NCI-H2107 treated with DMSO at 0.1 percent for 48 hours (cell line): ENCODE measurements around the gene AHDC1.

Source experiments
- DNase-seq: peaks from one replicate; lab custom pipeline; 2025; ENCODE audit not compliant: unreplicated experiment; lab: John Stamatoyannopoulos, UW

The AHDC1 gene

DNA sequence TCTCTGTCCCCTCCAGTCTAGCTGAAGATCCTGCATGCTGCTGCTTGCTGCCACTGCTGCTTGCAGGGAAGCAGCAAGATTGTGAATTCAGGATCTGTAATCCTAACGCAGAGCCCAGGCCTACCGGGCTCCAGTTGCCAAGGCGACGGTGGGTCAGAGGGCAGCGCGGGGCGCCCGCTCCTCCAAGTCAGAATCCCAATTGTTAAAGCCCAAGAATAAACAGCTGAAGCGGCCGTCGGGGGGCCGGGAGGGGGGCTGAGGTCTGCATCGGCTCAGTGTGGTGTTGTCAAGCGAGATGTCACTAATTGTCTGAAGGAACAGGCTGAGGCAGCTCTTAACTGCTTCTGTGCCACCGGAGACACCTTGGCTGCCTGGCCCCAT, 36.8 kb downstream of the AHDC1 start:
- no peak for DNase-seq

DNA sequence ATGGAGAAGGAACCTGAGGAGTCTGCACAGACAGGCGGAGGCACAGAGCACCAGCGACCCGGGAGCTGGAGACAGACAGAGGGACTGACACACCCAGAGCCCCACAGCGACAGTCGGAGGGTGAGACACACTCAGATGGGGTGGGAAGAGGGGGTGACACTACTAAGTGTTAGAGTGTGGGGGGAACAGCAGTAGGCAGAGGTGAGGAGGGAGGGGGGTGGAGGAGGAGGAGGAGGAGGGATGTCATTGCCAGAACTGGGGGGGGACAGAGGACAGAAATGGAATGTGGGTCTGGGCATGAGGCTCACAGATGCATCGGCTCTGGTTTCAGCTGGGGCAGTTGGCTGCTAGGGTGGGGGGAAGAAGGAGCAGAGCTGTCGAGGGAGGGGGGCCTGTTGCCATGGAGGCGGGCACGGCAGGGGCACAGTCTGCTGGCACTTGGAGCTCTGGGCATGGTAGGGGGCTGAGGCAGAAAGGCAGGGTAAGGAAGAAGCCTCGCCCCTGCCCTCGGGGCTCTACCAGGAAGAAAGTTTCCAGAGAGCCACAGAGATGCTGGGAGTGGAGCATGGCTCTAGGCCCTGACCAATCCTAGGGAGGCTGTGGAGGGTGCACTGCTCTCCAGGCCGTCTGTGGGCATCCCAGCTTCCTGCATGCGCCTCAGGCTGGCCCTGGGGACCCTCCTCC, 37.3 kb downstream of the AHDC1 start:
- DNase-seq: no peak

DNA sequence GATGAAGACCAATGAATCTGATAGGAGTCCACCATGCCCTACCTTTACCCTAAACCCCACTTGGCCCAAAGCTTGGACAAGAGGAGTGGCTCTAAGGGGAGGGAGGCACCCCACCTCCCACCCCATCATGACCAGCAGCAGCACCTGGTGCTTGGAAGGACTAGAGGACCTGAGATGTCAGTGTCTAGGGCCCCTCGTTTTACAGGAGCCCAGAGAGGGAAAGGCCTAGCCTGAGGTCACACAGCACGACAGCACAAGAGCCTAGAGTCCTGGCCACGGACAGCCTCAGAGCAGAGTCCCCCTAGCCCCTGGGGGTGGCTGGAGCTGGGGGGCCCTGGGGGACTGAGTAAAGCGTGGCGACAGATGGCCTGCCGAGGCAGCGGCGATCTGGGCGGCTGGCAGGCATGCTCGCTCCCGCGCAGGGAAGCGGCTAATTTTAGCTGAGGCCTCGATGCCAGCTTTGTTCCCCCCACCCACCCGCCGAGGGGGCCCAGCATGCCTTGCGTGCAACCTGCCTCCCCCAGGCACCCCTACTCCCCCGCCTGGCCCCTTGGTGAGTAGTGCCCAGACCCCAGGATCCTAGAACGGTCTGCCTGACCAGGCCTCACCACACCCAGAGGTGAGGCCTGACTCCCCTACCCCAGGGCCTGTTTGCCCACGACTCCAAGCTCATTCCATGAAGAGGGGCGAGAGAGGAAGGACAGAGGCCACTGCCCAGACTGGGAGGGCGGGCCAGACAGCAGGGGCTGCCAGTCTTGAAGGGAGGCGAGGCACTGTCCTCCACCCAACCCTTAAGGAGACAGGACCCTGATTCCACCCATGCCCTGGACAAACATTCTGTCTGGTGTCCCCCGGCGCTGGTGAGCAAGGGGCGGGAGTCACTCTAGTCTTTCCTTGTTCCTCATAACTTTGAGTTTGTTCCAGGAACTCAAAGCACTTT, 39.0 kb downstream of the AHDC1 start:
- no peak for DNase-seq

DNA sequence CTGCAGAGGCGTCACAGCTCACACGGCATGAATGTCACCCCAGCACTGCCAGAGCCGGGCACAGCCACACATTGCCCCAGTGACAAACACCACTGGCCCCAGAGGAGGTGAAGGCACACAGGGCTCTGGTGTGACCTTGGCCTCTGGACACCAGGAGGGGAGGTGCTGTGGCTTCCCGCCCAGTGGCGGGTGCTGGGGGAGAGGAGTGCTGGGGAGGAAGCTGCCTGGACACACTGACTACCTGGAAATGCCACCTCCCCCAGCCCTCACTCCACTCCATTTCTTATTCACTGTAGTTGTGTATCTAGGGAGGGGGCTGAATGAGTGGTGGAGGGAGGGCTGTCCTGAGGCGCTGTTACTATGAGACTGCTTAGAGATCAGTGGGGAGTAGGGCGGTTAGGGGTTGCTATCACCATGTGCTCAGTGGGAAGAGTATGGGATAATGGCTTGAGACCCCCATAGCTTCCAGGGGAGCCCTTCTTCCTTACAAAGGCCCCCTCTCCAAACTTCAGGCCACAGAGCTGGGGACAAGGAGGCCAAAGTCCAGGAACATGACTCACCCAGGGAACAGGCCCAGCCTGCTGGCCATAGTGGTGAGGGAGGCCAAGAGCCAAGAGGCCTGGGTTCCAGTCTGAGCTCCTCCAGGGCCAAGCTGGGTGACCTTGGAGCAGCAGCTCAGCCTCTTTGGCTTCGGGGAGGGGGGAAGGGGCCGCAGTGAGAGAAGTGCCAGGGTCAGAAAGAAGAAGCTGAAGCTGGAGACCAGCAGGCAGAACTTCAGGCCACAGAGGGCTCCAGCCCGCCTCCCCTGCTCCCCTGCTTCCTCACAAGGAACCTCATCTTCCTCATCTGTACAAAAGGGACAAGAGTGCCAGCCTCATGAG, 40.1 kb downstream of the AHDC1 start:
- no peak for DNase-seq

DNA sequence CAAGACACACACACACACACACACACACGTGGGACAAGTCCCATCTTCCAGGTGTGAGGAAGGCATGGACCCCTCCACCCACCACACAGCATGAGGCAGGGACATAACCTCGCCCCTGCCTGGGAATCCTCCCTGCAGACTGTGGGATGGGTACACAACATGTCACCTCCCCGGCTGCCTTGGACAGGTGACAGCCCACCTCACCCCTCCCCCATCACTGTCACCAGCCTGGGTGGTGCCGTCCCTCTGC, 40.7 kb downstream of the AHDC1 start:
- no peak for DNase-seq

DNA sequence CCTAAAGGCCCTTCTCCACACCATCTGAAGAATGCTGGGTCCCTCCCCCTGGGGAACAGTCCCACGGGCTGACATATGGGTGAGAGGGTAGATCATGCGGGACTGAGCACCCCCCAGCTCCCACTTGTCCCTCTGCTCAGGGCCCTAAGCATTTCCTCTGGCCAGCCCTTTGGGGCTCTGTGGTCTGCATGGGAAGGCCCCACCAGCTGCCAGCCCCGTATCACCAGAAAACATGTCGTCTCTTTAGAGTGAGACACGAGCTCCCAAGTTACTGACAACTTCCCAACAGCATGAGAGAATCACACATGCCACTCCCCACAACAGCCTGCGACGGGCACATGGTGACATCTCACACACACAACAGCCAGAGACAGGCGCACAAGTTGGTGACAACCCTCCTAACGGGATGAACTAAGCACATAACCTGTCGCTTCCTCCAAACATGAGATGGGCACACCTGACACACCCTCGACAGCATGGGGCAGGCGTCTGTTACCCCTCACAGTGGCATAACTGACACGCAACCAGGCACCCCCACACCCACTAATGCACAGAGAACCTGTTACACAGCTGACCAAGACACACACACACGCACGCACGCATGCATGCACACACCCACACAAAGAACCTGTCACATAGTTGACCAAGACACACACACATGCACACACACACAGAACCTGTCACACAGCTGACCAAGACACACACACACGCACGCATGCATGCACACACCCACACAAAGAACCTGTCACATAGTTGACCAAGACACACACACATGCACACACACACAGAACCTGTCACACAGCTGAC, 41.2 kb downstream of the AHDC1 start:
- DNase-seq: no peak

DNA sequence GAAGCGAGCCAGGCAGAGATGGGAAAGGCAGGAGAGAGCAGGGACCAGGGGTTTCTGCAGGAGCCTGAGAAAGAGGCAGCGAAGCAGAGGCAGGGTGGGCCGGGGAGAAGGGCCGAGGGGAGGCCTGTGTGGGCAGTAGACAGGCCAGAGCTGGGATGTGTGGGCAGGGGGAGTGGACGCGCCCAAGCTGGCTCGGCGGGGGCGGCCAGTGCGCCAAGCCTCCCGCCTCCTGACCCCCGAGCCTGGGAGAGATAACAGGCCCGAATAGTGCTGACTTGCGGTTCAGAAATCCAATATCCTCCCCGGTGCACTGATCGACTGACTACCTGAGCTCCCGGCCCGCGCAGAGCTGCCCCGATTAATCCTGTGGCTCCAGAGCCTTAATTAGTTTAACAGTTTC, 41.9 kb downstream of the AHDC1 start:
- DNase-seq: no peak

DNA sequence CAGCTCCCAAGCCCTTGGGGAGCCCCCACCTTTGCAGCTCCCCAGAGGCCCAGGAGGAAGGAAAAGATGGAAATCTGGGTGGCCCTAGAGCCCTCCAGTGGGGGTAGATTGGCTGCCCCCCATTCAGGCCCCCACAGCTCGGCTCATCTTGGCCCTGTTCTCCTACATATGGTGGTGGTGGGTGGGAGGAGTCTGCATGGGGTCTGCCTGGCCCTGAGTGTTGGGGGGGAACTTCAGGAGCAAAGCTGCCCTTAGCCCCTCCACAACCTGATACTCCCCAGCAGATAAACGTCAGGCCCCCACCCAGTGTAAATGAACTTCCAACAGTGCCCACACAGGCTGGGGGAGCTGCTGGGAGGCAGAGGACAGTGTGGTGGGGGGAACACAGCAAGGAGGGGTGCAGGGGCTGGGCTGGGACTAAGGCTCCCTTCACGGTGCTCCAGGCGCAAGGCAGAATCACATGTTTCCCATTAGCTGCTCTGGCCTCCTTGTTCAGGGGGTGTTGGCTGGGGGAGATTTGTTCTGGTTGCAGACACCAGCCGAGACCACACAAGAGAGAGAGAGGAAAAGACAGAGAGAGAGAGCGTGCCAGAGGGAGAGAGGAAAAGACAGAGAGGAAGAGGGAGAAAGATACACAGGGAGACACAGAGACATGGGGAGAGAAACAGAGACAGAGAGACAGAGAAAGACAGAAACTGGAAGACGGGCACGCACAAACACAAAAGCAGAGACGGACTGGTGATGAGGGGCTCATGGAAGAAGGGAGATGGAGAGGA, 42.6 kb downstream of the AHDC1 start:
- no peak for DNase-seq

DNA sequence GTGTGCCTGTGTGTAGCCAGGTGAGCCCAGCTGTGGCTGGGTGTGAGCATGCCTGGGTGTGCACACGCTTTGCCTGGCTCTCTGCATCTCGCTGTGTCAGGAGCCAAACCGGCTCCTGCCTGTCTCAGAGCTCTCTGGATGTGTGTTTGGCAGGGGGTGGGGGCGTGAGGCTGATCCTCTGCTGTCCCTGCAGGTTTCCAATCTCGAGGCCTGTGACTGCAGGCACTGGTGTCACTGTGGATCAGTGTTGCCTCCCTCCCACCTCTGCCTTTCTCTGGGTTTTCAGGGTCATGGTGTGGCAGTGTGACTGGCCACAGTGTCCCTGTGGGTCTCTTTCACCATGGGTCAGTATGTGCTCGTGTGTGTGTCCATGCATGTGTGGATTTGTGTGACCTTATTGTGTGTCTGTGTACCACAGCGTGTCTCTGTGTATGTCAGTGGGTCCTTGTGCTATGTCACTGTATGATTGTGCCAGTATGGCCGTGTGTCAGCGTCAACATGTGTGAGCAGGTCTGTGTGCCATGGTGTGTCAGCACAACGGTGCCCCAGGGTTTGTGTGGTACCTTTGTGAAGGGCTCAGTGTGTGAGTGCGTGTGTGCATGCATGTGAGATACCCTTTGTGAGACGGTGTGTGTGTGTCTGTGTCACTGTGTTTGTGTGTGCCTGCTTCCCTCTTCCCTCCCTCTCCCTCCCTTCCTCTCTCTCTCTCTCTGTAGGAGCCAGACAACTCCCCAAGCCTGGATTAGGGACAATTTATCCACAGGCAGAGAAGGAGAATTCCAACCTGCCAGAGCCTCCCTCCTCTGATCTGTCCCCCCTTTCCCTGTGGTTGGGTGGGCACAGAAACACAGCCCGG, 43.4 kb downstream of the AHDC1 start:
- no peak for DNase-seq

DNA sequence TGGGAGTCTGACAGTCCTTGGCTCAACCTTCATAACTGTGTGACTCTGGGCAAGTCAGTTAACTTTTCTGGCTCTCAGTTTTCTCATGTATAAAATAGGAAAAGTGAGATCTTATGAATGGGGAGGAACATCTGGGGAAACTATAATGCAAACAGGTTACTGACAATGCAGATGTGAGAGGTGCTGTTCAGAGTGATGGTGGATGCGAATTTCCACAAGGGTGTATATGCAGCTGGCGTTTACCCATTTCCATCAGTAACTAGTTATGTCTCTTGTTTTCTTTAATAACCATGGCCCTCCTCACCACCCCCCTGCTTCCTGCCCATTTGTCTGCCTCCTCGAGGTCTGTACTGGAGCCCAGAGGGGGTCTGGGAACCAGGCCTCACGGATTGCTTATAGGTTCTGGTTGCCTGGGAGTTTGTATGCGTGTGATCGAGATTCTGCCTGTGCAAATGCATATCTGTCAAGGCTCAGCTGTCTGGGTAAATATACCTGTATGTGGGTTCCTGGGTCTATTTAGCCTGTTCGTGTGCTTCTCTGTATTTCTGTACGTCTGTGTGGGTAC, 44.4 kb downstream of the AHDC1 start:
- DNase-seq: no peak

DNA sequence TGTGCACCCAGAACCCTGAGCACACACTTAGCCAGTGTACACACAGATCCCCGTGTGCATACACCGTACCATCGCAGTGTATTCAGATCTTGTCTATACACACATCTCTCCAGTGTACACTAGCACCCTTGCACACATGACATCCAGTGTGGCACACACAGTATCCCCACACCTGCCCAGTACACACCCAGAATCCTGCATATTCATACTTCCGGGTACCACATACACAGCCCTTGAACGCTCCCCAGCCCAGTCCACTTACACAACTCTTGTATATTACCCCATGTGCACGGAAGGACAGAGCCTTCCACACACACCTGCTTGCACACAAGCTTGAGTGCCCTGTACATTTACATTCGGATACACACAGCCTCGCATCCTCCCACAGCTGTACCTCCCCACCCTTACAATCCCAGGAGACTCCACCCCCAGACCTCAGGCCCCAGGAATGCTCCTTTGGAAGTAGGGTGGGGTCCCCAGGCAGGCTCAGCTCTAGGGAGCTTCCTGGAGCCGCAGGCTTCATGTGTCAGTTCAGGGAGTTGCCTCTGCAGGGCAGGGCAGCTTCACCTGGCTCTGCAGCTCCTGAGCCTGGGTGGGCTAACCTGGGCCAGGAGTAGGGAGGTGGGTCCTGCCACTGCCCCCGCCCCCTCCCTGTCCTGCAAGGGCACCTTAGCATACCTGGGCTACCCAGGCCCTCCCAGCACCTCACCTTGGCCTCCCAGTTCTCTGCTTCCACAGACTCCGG, 46.2 kb downstream of the AHDC1 start:
- no peak for DNase-seq

DNA sequence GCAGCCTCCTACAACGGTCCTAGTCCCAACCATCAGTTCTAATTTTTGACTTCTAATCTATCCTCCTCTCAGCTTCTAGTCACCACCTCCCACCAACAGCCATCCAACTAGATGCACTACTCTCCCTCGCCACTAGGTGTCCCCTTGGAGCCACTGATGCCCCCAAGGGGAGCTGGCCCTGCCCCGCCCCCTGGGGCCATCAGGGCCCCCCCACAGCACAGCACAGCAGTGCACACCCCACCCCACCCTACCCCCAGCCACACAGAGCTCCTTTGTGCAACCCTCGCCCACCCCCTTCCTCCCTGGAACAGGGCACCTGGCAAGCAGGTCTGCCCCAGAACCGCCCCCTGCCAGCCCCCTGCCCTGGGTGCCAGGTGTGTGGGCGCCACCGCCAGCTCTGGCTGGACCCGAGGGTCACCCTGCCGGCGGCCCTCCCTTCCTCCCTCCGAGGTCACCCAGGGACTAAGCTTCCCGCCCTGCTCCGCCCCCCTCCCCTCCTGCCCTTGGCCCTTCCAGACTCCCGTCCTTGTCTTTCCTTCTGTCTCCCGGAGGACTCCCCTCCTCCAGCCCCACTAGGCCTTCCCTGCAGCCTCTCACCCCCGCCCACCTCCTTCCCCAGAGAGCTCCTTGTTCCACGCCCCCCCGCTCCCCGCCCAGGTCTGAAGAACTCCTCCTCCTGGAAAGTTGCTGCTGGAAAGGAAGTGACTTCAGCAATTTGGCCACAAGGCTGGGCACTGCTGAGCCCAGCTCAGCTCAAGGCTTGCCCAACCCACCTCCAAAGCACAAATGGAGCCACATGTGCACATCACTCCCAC, 47.0 kb downstream of the AHDC1 start:
- peak; percentile 64 for DNase-seq

DNA sequence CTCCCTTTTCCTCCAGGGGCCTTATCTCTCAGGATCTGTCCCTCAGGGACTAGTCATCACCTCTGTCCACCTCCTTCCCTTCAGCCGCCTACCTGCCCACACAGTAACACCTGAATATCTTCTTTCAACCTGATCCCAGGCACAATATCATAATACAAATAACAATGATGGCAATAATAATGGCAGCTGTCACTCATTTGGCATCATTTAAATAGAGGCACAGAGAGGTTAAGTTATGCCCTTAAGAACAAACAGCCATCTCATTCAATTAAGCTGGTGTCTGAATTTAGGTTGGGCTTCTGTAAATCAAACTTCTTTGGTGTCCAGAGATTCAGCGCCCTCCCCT, 47.5 kb downstream of the AHDC1 start:
- DNase-seq: no peak

DNA sequence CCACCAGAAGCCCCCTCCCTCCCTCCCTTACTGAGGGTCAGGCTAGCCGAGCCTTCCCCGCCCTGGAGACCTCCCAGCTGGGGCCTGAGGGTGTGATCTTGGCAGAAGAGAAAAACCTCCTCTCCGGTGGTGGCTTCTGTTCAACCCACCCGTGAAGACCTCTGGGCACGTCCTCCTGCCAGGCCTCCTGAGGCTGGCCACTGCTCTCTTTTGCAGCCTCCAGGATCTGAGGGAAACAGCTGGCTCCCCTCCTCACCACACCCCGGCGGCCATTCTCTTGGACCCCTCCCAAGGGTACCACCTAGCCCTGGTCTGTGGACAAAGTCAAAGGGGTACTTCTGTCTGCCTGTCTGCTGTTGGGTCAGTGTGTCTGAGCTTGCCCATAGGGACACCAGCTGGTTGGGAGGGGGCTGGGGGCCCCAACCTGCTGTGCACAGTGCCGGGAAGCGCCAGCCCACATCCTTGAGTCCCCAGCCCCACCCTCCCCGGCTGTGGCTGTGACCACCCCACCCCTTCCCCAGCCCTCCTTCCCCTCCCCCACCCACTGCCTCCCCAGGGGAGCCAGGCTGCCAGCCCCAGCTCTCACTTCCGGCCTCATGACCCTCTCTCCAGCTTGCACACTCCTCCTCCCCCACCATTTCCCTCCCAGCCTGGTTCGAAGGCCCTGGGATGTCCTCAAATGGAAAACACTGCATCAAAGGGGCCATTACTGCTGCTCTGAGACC, 48.1 kb downstream of the AHDC1 start:
- no peak for DNase-seq

DNA sequence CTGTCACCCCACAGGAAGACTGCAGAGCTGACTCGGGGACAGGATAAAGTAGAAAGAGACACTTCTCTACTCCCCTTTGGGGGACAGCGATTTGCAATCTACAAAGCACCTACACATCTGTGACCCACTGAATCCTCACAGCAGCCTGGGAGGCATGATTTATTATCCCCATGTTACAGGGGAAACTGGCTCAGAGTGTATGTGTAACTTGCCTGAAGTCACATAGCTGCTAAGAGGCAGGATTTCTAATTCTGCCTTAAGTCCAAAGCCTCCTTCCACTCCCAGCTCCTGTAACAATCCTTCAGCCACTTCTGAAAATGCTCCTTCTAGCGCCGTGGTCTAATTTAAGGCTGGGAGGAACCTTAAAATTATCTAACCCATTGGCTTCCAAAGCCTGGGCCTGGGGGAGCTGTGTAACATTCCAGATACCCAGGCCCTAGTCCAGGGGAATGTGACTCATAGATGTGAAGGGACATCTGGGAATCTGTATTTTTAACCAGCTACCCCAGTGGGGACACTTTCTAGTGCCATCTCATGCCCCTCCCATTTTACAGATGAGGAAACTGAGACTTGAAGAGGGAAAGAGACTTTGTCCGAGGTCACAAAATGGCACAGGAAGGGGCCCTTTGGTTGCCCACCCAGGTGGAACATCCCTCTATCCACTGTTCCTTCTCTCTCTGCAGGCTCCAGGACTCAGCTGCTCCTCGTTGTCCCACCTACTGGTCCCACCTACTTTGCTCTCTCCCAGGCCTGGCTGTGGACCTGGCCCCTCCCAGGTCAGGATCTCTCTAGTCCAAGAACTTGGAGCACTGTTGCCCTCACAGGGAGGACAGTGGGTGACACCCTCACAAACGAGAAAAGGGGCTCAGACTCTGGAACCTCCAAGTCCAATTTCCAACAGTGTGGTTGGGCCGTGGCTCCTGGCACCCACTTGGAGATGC, 48.9 kb downstream of the AHDC1 start:
- DNase-seq: no peak

DNA sequence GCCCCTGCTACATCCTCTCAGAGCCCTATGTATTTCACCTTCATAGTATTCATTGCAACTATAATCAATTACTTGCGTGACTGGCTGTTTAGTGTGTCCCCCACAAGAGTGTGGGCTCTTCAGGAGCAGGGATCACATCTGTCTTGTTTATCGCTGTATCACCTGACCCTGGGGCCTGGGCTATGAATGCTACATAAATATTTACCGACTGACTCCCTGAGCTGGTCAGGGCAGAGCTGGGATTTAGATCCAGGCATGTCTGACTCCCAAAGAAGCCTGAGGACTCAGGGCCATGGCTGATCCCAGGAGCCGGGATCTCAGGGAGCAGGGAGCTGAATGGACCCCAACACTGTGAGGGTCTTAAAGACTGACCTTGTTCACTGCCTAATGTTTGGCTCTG, 49.7 kb downstream of the AHDC1 start:
- no peak for DNase-seq
